Measurements from ENCODE around the gene CAPG.

DNA sequence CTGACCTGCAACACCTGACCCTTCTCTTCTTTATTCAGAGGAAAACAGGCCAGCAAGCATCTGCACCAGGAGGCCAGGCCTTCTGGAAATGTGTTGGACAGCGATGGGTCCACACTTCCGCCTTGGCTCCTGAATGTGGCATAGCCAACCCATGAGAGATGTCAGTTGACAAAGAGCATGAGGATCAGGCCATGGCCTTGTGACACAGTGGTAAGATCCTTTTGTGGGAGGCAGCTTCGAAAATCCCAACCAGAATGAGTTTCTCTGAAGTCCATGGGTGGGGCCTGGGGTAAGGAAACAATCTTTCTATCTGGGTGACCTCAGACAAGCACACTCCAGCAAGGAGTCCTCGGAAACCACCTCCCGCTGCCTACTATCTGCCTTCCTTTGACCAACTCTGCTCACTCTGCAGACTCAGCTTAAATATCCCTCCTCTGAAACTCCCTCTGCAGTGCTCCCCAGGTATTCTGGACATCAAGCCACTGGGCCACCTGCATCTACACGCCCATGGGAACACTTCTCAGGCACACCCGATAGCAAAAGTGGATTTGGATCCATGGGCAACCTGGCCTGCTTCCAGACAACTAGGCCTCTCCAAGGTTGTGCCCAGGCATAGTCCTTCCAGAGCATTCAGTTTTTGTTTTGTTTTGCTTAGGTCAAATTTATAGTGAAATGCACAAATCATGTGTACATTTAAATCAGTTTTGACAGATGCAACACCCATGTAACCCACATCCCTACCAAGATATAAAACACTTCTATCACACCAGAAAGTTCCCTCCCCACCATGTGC, 4.8 kb upstream of the CAPG start:
- TF ChIP-seq CBFB (CRISPR knock-in tag; IDR thresholded peaks at IDR 0.05; ENCODE audit: low read depth) = no peak
- TF ChIP-seq, protein P1, sequence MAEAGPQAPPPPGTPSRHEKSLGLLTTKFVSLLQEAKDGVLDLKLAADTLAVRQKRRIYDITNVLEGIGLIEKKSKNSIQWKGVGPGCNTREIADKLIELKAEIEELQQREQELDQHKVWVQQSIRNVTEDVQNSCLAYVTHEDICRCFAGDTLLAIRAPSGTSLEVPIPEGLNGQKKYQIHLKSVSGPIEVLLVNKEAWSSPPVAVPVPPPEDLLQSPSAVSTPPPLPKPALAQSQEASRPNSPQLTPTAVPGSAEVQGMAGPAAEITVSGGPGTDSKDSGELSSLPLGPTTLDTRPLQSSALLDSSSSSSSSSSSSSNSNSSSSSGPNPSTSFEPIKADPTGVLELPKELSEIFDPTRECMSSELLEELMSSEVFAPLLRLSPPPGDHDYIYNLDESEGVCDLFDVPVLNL (CRISPR knock-in tag; IDR thresholded peaks at IDR 0.05; ENCODE audit: borderline replicate concordance, low read depth) = no peak
- TF ChIP-seq, protein P2, sequence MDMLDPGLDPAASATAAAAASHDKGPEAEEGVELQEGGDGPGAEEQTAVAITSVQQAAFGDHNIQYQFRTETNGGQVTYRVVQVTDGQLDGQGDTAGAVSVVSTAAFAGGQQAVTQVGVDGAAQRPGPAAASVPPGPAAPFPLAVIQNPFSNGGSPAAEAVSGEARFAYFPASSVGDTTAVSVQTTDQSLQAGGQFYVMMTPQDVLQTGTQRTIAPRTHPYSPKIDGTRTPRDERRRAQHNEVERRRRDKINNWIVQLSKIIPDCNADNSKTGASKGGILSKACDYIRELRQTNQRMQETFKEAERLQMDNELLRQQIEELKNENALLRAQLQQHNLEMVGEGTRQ (CRISPR knock-in tag; IDR thresholded peaks at IDR 0.05) = no peak
- TF ChIP-seq, protein P3, sequence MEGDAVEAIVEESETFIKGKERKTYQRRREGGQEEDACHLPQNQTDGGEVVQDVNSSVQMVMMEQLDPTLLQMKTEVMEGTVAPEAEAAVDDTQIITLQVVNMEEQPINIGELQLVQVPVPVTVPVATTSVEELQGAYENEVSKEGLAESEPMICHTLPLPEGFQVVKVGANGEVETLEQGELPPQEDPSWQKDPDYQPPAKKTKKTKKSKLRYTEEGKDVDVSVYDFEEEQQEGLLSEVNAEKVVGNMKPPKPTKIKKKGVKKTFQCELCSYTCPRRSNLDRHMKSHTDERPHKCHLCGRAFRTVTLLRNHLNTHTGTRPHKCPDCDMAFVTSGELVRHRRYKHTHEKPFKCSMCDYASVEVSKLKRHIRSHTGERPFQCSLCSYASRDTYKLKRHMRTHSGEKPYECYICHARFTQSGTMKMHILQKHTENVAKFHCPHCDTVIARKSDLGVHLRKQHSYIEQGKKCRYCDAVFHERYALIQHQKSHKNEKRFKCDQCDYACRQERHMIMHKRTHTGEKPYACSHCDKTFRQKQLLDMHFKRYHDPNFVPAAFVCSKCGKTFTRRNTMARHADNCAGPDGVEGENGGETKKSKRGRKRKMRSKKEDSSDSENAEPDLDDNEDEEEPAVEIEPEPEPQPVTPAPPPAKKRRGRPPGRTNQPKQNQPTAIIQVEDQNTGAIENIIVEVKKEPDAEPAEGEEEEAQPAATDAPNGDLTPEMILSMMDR (IDR thresholded peaks at IDR 0.05) = no peak
- TF ChIP-seq, protein P4, sequence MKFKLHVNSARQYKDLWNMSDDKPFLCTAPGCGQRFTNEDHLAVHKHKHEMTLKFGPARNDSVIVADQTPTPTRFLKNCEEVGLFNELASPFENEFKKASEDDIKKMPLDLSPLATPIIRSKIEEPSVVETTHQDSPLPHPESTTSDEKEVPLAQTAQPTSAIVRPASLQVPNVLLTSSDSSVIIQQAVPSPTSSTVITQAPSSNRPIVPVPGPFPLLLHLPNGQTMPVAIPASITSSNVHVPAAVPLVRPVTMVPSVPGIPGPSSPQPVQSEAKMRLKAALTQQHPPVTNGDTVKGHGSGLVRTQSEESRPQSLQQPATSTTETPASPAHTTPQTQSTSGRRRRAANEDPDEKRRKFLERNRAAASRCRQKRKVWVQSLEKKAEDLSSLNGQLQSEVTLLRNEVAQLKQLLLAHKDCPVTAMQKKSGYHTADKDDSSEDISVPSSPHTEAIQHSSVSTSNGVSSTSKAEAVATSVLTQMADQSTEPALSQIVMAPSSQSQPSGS (CRISPR knock-in tag; IDR thresholded peaks at IDR 0.05; ENCODE audit: borderline replicate concordance, low read depth) = no peak
- TF ChIP-seq NFYB (CRISPR knock-in tag; conservative IDR thresholded peaks at IDR 0.05; ENCODE audit: low read depth) = no peak
- TF ChIP-seq, protein P5, sequence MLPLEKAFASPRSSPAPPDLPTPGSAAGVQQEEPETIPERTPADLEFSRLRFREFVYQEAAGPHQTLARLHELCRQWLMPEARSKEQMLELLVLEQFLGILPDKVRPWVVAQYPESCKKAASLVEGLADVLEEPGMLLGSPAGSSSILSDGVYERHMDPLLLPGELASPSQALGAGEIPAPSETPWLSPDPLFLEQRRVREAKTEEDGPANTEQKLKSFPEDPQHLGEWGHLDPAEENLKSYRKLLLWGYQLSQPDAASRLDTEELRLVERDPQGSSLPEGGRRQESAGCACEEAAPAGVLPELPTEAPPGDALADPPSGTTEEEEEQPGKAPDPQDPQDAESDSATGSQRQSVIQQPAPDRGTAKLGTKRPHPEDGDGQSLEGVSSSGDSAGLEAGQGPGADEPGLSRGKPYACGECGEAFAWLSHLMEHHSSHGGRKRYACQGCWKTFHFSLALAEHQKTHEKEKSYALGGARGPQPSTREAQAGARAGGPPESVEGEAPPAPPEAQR (CRISPR knock-in tag; IDR thresholded peaks at IDR 0.05) = no peak
- no peak for TF ChIP-seq NFE2L1 (CRISPR knock-in tag; IDR thresholded peaks at IDR 0.05)

All from WTC11 (cell line).